Esophagus squamous epithelium (tissue), 4 donors: ENCODE data around the gene RAB36.

Experiments
- CTCF ChIP-seq, 6 experiments: fragments of 450-650 bp in 4 of 6; fragments of 200-600 bp in 2 of 6; sonication (generic) in 2 of 6; IDR thresholded peaks; one replicate each; pipeline ENCODE4 v1.5.1; 2016 to 2019; ENCODE audit warnings: antibody characterized with exemption in 6 of 6, mild to moderate bottlenecking in 4 of 6, moderate library complexity in 4 of 6
- POLR2A ChIP-seq, 4 donors: fragments of 450-650 bp; IDR thresholded peaks; one replicate each; pipeline ENCODE4 v1.6.1; 2017; ENCODE audit warnings: antibody characterized with exemption in 4 of 4, mild to moderate bottlenecking in 4 of 4, moderate library complexity in 3 of 4

GRCh38 chr22:23117275-23117674 lies 28.0 kb upstream of the RAB36 start:
- no peak for TF ChIP-seq CTCF (IDR thresholded peaks at IDR 0.05)
- no peak for TF ChIP-seq POLR2A (IDR thresholded peaks at IDR 0.05)
